GM12872 (cell line): ENCODE results near the gene SUN3.

Source experiments
- TF ChIP-seq, protein P1 (sequence below): IDR thresholded peaks from 3 replicates; pipeline ENCODE4 v1.5.1; 2011; ENCODE audit warnings: low read depth, mild to moderate bottlenecking, low read length, moderate library complexity; ENCODE audit not compliant: insufficient read depth

Gene SUN3

DNA sequence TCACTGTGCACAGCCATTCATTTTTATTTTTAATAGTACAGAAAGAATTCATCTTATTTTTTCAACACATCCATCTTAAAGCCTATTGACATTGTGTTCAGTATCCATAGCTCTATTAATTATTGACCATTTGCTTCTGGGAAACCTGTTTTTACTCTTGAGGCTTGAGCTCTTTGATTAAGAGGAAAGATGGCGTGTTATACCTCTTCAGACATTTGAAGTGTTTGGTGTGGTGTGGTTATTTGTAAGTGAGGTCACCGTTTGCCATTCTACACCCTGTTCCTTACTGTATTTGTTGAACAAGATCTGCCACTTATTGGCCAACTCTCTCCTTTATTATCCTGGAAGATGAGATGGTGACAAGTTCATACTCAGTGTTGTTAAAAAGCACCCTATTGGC lies 24.8 kb upstream of the SUN3 start:
- TF ChIP-seq, protein P1, sequence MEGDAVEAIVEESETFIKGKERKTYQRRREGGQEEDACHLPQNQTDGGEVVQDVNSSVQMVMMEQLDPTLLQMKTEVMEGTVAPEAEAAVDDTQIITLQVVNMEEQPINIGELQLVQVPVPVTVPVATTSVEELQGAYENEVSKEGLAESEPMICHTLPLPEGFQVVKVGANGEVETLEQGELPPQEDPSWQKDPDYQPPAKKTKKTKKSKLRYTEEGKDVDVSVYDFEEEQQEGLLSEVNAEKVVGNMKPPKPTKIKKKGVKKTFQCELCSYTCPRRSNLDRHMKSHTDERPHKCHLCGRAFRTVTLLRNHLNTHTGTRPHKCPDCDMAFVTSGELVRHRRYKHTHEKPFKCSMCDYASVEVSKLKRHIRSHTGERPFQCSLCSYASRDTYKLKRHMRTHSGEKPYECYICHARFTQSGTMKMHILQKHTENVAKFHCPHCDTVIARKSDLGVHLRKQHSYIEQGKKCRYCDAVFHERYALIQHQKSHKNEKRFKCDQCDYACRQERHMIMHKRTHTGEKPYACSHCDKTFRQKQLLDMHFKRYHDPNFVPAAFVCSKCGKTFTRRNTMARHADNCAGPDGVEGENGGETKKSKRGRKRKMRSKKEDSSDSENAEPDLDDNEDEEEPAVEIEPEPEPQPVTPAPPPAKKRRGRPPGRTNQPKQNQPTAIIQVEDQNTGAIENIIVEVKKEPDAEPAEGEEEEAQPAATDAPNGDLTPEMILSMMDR: no peak

DNA sequence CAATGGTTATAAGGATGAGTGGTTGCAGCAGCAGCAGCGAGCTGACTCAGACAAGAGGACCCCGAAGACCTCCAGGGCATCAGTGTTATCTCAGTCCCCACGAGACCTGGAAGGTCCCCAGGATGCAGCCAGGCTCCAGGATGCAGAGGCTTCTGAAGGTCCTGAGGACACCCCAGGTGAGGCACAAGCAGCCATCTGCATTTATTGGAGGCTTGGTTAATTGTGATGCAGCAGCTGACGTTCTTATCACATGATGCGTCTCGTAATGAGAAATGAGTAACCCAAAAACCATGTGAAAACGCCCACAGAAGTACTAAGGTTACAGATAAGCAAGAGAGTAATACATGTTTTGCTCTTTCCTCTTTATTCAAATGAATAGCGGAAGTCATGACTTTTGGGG lies 23.8 kb upstream of the SUN3 start:
- TF ChIP-seq, protein P1: no peak

DNA sequence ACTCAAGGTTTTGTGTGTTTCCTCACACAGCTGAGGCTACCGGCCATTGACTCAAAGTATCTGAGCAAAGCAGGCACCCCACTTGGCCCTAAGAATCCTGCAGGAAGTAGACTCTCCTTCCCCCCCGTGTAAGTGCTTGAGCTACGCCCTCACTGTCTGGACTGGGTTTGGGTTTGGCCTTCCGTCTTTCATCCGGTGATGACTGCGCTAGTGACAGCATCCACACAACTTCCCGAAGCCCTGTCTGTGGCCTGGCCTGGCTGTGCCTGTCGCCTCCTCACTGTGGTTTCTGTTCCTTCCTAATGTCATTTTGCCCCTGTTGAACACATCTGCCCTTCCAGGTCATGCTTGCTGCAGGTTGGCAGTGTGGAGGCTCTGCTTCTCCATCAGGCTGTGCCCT lies 20.9 kb upstream of the SUN3 start:
- TF ChIP-seq, protein P1: no peak

DNA sequence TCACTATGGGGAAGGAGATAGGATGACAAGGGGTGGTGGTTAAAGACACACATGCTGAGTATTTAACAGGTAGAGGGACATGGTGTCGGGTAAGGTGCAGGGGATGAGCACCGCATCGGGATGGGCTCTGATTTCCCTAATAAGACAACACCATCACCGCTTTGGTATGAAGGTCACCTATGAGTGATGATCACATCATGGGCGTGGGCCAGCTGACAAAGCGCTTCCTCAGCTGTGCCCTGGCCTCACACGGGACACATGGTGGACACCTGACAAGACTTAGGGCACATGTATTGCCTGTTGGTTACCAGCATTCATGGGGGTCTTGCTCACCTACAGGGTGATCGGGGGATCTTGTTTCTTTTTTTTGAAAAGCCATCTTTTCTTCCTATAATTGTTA lies 19.2 kb upstream of the SUN3 start:
- TF ChIP-seq, protein P1: no peak

DNA sequence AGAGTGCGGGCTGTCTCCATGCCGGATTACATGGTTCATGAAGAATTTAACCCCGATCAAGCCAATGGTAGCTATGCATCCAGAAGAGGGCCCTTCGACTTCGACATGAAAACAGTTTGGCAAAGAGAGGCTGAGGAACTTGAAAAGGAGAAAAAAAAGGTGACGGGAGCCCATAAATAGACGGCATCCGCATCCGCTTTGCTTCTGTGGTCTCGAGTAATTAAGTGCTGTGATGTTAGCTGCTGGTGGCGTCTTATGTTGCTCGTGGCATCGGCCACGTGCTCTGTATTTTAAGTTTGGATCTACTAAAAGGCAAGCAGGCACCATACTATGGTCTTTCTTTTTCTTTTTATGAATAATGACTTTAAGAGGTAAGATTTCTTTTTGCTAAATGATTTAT lies 17.6 kb upstream of the SUN3 start:
- TF ChIP-seq, protein P1: no peak

DNA sequence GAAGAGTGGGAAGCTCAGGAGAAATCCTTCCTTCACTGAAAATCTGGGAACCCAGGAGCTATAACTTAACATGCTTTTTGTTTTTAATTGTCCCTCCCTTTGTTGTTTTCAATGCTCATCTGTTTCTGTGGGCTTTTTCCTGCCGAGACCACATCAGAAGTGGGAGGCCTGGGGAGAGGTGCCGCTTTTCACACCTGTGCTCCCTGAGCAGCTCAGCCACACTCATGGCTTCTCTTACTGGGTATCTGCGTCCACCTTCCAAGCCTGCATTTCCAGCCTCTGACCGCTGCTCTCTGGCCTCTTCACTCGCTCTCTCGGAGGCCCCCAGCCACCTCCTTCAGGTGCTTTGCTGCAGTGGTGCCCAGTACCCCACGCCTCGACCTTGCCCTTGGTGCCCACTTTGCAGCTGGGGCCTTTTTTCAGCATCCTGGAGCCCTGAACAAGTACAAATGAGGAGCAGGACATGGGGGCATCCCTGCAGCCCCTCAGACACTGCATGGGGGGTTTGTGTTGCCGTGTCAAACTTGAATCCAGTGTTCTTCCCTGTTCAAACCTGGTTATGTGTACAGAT lies 16.4 kb upstream of the SUN3 start:
- TF ChIP-seq, protein P1: no peak

DNA sequence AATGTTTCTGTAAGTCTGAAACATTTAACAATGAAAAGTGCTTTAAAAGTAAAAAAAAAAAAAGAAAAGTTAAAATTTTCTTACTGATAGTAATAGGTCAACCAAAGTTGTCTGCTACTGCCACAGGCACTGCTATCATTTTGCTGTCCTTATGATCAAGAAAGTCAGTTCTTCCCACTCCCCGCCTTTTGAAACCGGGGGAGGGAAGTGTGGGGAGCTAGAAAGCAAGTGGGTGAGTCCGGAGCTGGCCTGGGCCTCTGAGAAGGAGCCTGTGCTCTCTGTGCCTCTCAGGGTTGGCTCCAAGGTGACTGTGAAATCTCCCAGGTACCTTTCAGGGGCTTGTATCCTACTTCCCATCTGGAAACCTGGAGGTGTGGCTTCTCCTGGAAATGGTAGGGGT lies 13.7 kb upstream of the SUN3 start:
- TF ChIP-seq, protein P1: no peak
